HCT116 (cell line): ENCODE data around the gene SAE1. TPM values are rescaled to one million over a fixed set of nuclear protein-coding genes. Genes with fewer than 3 reads are reported as not detected.
A peak's percentile ranks its signal among the peaks of the same experiment; 100 is the strongest.

Experiments used
- ATAC-seq: fragments of 200-7000 bp; cut with Tn5 transposase; 2 replicates; pipeline ENCODE4 v1.9.1; 2020; ENCODE audit warnings: mild to moderate bottlenecking, moderate library complexity
- BruUV-seq: library from RNA; stranded (reverse); fragments of 400-500 nt; replicated peaks from 2 replicates; lab custom pipeline; 2021; lab: Mats Ljungman, UMichigan
- CTCF ChIA-PET: fragments of 300-600 bp; sonication (Branson Sonifier 250); formaldehyde crosslinking; loops from one replicate; lab custom pipeline; 2021; ENCODE audit warnings: antibody characterized with exemption; lab: Charles Lee
- POLR2A ChIA-PET: fragments of 300-600, 350-600 bp; sonication (Branson Sonifier 250); formaldehyde crosslinking; loops from one replicate; lab custom pipeline; 2021; ENCODE audit warnings: antibody characterized with exemption; lab: Charles Lee
- RAD21 ChIA-PET, 2 experiments: fragments of 300-600 bp; sonication (Branson Sonifier 250); formaldehyde crosslinking; loops; one replicate each; lab custom pipeline; 2023; ENCODE audit warnings: low total read pairs in 2 of 2; ENCODE audit not compliant: uncharacterized antibody in 2 of 2, unreplicated experiment in 2 of 2, low non-redundant PET in 1 of 2; lab: Charles Lee
- DNase-seq: peaks from one replicate; pipeline ENCODE4 v3.0.0-alpha.2; 2010; ENCODE audit warnings: low read depth, low spot score
- H2AFZ ChIP-seq: fragments of 200-600 bp; shearing (Covaris generic), sonication (generic); 2 replicates; pipeline ENCODE4 v1.6.1; 2017; ENCODE audit warnings: low read depth, mixed run types, mixed read lengths, antibody characterized with exemption, low read length; ENCODE audit not compliant: poor library complexity, severe bottlenecking
- H3K27ac ChIP-seq: 2 replicates; pipeline ENCODE4 v1.5.1; 2012; ENCODE audit warnings: low read depth, low read length
- H3K27me3 ChIP-seq: fragments of 200-600 bp; sonication (generic); 2 replicates; pipeline ENCODE4 v1.6.1; 2016; ENCODE audit warnings: mixed run types, low read length, mixed read lengths; ENCODE audit not compliant: insufficient read depth
- H3K36me3 ChIP-seq, 2 experiments: fragments of 200-500 bp in 1 of 2; fragments of 200-600 bp in 1 of 2; sonication (Bioruptor generic) in 1 of 2; sonication (generic) in 1 of 2; 2 replicates each; pipeline versions ENCODE4 v1.5.1 to v1.6.1; 2014 to 2016; ENCODE audit warnings: low read length in 2 of 2, inconsistent platforms in 1 of 2, mixed read lengths in 1 of 2, mixed run types in 1 of 2; ENCODE audit not compliant: insufficient read depth in 2 of 2, control insufficient read depth in 1 of 2
- H3K4me1 ChIP-seq, 2 experiments: fragments of 200-600 bp in 1 of 2; sonication (generic) in 1 of 2; 2 replicates each; pipeline versions ENCODE4 v1.5.1 to v1.6.1; 2012 to 2017; ENCODE audit warnings: low read length in 2 of 2, inconsistent platforms in 1 of 2, mild to moderate bottlenecking in 1 of 2, mixed read lengths in 1 of 2, mixed run types in 1 of 2, moderate library complexity in 1 of 2; ENCODE audit not compliant: insufficient read depth in 2 of 2, control insufficient read depth in 1 of 2
- H3K4me2 ChIP-seq: fragments of 200-600 bp; sonication (generic); 2 replicates; pipeline ENCODE4 v1.6.1; 2017; ENCODE audit warnings: mixed run types, low read length, mixed read lengths
- H3K4me3 ChIP-seq, 2 experiments: fragments of 200-600 bp in 1 of 2; sonication (generic) in 1 of 2; replicated peaks in 1 of 2; 2 replicates each; pipeline ENCODE4 v1.5.1; 2011 to 2016; ENCODE audit warnings: low read length in 2 of 2, control low read depth in 1 of 2, low read depth in 1 of 2, mild to moderate bottlenecking in 1 of 2, mixed read lengths in 1 of 2, mixed run types in 1 of 2
- H3K79me2 ChIP-seq: fragments of 200-600 bp; sonication (generic); 2 replicates; pipeline ENCODE4 v1.6.1; 2017; ENCODE audit warnings: mild to moderate bottlenecking, mixed run types, low read length, moderate library complexity, mixed read lengths; ENCODE audit not compliant: insufficient read depth
- H3K9ac ChIP-seq: fragments of 200-600 bp; sonication (generic); 2 replicates; pipeline ENCODE4 v1.6.1; 2016; ENCODE audit warnings: low read length, mixed read lengths
- H3K9me2 ChIP-seq: fragments of 200-600 bp; sonication (generic), shearing (Covaris generic); 2 replicates; pipeline ENCODE4 v1.6.1; 2017; ENCODE audit warnings: mixed run types, mild to moderate bottlenecking, moderate library complexity; ENCODE audit not compliant: insufficient read depth
- H3K9me3 ChIP-seq, 2 experiments: fragments of 200-500 bp in 1 of 2; fragments of 200-600 bp in 1 of 2; sonication (Bioruptor generic) in 1 of 2; sonication (generic) in 1 of 2; 2 replicates each; pipeline ENCODE4 v1.6.1; 2014 to 2017; ENCODE audit warnings: low read length in 2 of 2, mixed read lengths in 2 of 2, inconsistent platforms in 1 of 2, low read depth in 1 of 2, mild to moderate bottlenecking in 1 of 2, mixed run types in 1 of 2, moderate library complexity in 1 of 2; ENCODE audit not compliant: control insufficient read depth in 1 of 2, insufficient read depth in 1 of 2
- H4K20me1 ChIP-seq: fragments of 200-600 bp; sonication (generic), shearing (Covaris generic); 2 replicates; pipeline ENCODE4 v1.6.1; 2017; ENCODE audit warnings: mixed run types, mild to moderate bottlenecking, moderate library complexity; ENCODE audit not compliant: insufficient read depth
- FOSL1 ChIP-seq: IDR thresholded peaks from 2 replicates; pipeline ENCODE4 v1.6.1; 2012; ENCODE audit warnings: low read depth
- SP1 ChIP-seq: IDR thresholded peaks from 2 replicates; pipeline ENCODE4 v1.6.1; 2012; ENCODE audit warnings: low read depth
- intact Hi-C: fragments of 100-400 bp; cut with micrococcal nuclease; formaldehyde crosslinking; loops from 2 replicates; pipeline ENCODE4 v1.10.0; 2022
- microRNA counts: library from miRNA; unstranded; fragments of <30 nt; microRNA quantifications from one replicate; lab custom pipeline; 2015
- microRNA-seq: library from miRNA; unstranded; fragments of <30 nt; microRNA quantifications from one replicate; pipeline ENCODE4, GENCODE V29; 2016; ENCODE audit warnings: borderline number of aligned reads
- total RNA-seq: library from RNA; stranded (reverse); gene quantifications from one replicate; pipeline ENCODE4 v1.2.1, GENCODE V29; 2021; ENCODE audit not compliant: unreplicated experiment

The SAE1 gene
- total RNA-seq, 1 experiment from 2014 or later = 213 TPM

- Histone ChIP-seq H2AFZ (no peak overlapping the region), H3K9me2 (no peaks in the 10 kb centered on the region), H3K4me1 (peaks cover 12 to 20% of the 10 kb centered on the region in 2 experiments), H3K79me2 (peaks cover 27% of the 10 kb centered on the region), H3K27me3 (no peaks in the 10 kb centered on the region), H3K36me3 (peaks cover 19 to 38% of the 10 kb centered on the region in 2 experiments; a peak in 3 of 4 replicates), H3K27ac (no peak overlapping the region), H4K20me1 (no peaks in the 10 kb centered on the region), H3K4me2 (peak overlapping the region; percentile 90; the same call in 1 of the 2 replicates), H3K9me3 (no peaks in the 10 kb centered on the region), H3K4me3 (no peak overlapping the region), H3K9ac (no peak overlapping the region)
- POLR2A ChIA-PET = no interaction called here
- RAD21 ChIA-PET = no interaction called here
- ATAC-seq (no peak), DNase-seq (no peak)
- no TSS peak for BruUV-seq
- CTCF ChIA-PET = no interaction called here
- TF ChIP-seq SP1 (no peak), FOSL1 (no peak)
- intact Hi-C loops = loop anchor here (5.0 kb wide), 1 partner anchor 222 kb away; no protein-coding TSS in a partner anchor
Measured at GRCh38 chr19:47258895-47259555, 128.4 kb downstream of the SAE1 start.

MicroRNA genes within 50 kb of the gene (microRNA counts, 767-probe panel; counts per million panel counts)
- microRNA hsa-miR-3190-5p (lab: Ali Mortazavi, UCI) = not detected

Small RNA genes within 50 kb of the gene (microRNA-seq; reads per million reads assigned to microRNA genes)
- gene MIR3190 (not detected), gene MIR3191 (not detected)

Other genes with a start within 250 kb of the SAE1 start
- gene NPAS1, start 111.0 kb upstream of the SAE1 start, total RNA-seq = 4.6 TPM
- 49.4 TPM for gene TMEM160, start 82.2 kb upstream of the SAE1 start, total RNA-seq
- 45.1 TPM for gene ZC3H4, start 17.1 kb upstream of the SAE1 start, total RNA-seq
- gene BBC3, start 100.4 kb downstream of the SAE1 start, total RNA-seq = 45.0 TPM
- 40.6 TPM for gene CCDC9, start 125.7 kb downstream of the SAE1 start, total RNA-seq
- gene INAFM1, start 144.1 kb downstream of the SAE1 start, total RNA-seq = 22.9 TPM
- gene C5AR1, start 179.0 kb downstream of the SAE1 start, total RNA-seq = 6.5 TPM
- gene C5AR2, start 201.3 kb downstream of the SAE1 start, total RNA-seq = 0.12 TPM
- gene DHX34, start 218.5 kb downstream of the SAE1 start, total RNA-seq = 30.5 TPM